Thoracic aorta (tissue), 2 donors: ENCODE results near the gene ST13. TPM values are rescaled to one million over a fixed set of nuclear protein-coding genes. Genes with fewer than 3 reads are reported as not detected.

Experiments used
- ATAC-seq: fragments of 150-250 bp; one replicate; pipeline ENCODE4 v1.8.0; 2017; ENCODE audit warnings: low read depth; ENCODE audit not compliant: insufficient number of reproducible peaks, low FRiP score
- DNase-seq: peaks from one replicate; pipeline ENCODE4 v3.0.0-alpha.2; 2020; ENCODE audit warnings: low spot score
- H3K27ac ChIP-seq, 2 donors: fragments of 200-600 bp; sonication (generic); 1 replicate in 1 of 2; 2 replicates in 1 of 2; pipeline ENCODE4 v1.5.1; 2016; ENCODE audit warnings: mild to moderate bottlenecking in 2 of 2, moderate library complexity in 2 of 2
- H3K27me3 ChIP-seq: fragments of 200-600 bp; sonication (generic); replicated peaks from 2 replicates; pipeline ENCODE4 v1.6.0; 2016; ENCODE audit warnings: mild to moderate bottlenecking; ENCODE audit not compliant: insufficient read depth
- H3K36me3 ChIP-seq: fragments of 200-600 bp; sonication (generic); one replicate; pipeline ENCODE4 v1.5.1; 2016
- H3K4me1 ChIP-seq, 2 donors: fragments of 200-600 bp; sonication (generic); 1 replicate in 1 of 2; 2 replicates in 1 of 2; pipeline versions ENCODE4 v1.5.1 to v1.6.0; 2016; ENCODE audit warnings: low read depth in 2 of 2, mild to moderate bottlenecking in 1 of 2; ENCODE audit not compliant: control insufficient read depth in 1 of 2
- H3K4me3 ChIP-seq: fragments of 200-600 bp; sonication (generic); 2 replicates; pipeline ENCODE4 v1.5.1; 2016; ENCODE audit warnings: mild to moderate bottlenecking
- H3K9me3 ChIP-seq: fragments of 200-600 bp; sonication (generic); 2 replicates; pipeline ENCODE4 v1.5.1; 2016
- total RNA-seq, 2 donors: library from RNA; depleted of rRNA; stranded (reverse); fragments of >200 nt; gene quantifications; one replicate each; pipeline versions ENCODE4 v1.1.0 to v1.2.3, GENCODE V29; 2016
- TF ChIP-seq, protein P1 (sequence below): fragments of 200-600 bp; sonication (generic); IDR thresholded peaks from one replicate; pipeline ENCODE4 v1.5.1; 2019; ENCODE audit warnings: antibody characterized with exemption

Gene ST13
- total RNA-seq, 2 donors from 2014 or later = 105 to 107 TPM

DNA sequence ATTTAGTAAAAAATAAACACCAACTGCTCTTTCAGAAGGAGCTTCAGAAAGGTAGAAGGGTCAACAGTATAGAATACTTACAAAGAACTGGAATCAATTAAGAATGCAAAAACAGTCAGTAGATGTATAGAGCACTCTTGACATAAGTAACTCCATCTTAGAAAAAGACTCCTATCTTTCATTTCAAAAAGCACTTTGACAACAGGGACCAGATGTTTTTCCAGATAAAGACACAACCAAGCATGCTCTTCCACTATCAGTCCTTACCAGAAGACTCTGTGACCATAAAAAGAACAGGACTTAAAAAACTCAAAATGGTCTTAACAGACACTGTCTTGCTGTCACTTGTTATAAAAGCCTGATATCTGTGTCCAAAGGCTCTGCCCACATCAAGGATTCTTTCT, 42.5 kb downstream of the ST13 start:
- no peaks in the 10 kb centered on the region for H3K36me3 ChIP-seq
- no peak overlapping the region for H3K27ac ChIP-seq
- no peaks in the 10 kb centered on the region for H3K9me3 ChIP-seq
- H3K4me3 ChIP-seq = no peak overlapping the region
- H3K27me3 ChIP-seq = no peaks in the 10 kb centered on the region
- TF ChIP-seq, protein P1, sequence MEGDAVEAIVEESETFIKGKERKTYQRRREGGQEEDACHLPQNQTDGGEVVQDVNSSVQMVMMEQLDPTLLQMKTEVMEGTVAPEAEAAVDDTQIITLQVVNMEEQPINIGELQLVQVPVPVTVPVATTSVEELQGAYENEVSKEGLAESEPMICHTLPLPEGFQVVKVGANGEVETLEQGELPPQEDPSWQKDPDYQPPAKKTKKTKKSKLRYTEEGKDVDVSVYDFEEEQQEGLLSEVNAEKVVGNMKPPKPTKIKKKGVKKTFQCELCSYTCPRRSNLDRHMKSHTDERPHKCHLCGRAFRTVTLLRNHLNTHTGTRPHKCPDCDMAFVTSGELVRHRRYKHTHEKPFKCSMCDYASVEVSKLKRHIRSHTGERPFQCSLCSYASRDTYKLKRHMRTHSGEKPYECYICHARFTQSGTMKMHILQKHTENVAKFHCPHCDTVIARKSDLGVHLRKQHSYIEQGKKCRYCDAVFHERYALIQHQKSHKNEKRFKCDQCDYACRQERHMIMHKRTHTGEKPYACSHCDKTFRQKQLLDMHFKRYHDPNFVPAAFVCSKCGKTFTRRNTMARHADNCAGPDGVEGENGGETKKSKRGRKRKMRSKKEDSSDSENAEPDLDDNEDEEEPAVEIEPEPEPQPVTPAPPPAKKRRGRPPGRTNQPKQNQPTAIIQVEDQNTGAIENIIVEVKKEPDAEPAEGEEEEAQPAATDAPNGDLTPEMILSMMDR = no peak
- ATAC-seq = no peak
- H3K4me1 ChIP-seq = peaks cover 13 to 20% of the 10 kb centered on the region in 2 donors
- DNase-seq = no peak

DNA sequence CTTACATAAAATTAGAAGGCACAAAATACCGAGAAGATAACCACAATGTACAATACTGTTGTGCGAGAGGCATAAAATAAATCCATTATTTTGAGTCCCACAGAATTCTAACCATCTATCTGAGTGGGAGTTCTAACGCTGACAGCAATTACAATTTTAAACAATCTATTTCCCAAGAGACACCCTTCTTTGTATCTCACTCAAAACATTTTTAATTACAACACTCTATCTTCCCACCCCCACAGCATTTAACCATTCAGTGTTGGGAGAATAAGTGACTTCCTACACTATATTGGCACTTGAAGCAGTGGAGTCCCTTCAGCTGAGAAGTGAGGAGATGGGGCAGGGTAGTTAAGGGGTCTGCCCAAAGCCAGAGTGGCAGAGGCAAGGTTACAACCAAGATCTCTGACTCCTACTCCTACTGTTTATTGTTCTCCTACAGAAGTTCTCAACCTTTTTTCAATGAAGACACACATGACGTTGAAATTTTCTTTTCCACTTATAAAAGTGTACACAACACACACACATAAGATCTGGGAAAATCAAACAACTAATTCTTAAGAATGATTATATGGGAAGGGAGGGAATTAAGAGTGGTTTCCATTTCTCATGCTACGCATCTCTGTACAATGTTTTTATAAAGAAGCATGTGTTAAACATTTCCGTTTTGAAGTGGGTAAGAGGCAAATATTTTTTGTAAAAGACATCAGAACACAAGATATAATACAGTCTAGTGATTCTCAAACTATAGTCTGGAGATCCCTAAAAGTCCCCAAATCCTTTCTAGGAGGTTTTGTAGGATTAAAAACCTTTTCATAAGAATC, 48.2 kb downstream of the ST13 start:
- no peak overlapping the region for H3K27ac ChIP-seq
- H3K36me3 ChIP-seq = no peaks in the 10 kb centered on the region
- H3K9me3 ChIP-seq = no peaks in the 10 kb centered on the region
- no peaks in the 10 kb centered on the region for H3K27me3 ChIP-seq
- H3K4me1 ChIP-seq = no peaks in the 10 kb centered on the region
- ATAC-seq = no peak
- no peak for DNase-seq
- TF ChIP-seq, protein P1 = no peak
- no peak overlapping the region for H3K4me3 ChIP-seq

DNA sequence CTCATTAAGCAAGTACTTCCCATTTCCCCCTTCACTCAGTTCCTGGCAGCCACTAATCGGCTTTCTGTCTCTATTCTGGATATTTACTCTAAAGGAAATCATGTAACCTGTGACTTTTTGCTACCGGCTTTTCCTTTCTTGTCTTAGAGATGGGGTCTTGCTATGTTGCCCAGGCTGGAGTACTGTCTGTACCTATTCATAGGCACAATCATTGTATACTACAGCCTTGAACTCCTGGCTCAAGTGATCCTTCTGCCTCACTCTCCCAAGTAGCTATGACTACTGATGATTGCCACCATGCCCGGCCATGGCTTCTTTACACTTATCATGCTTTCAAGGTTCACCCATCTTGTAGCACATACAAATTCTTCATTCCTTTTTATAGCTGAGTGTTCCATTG, 49.7 kb downstream of the ST13 start:
- Histone ChIP-seq H3K36me3 (no peaks in the 10 kb centered on the region), H3K4me1 (no peaks in the 10 kb centered on the region), H3K9me3 (no peaks in the 10 kb centered on the region), H3K27me3 (no peaks in the 10 kb centered on the region), H3K4me3 (no peak overlapping the region), H3K27ac (no peak overlapping the region)
- DNase-seq = no peak
- TF ChIP-seq, protein P1 = no peak
- no peak for ATAC-seq

DNA sequence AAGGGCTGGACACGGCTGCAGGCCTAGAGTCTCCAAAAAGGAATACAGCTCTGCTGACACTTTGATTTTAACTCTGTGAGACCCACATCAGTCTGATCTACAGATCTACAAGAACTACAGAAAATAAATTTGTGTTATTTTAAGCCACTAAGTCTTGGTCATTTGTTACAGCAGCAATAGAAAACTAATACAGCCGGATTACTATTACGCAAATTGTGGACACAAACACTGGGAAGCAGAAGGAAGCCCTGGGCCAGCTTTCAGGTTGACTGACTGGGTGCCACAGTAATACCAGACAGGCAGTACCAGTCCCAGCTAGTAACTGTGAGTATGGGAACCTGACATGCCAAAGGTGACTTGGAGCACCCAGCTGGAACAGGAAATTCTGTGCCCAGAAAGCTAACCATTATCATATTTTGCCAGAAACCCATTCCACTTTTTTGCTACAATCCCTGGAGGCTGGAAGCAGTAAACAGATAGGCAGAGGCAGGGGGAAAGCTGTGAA, 50.7 kb downstream of the ST13 start:
- Histone ChIP-seq H3K4me1 (no peaks in the 10 kb centered on the region), H3K27ac (no peak overlapping the region), H3K4me3 (no peak overlapping the region), H3K36me3 (no peaks in the 10 kb centered on the region), H3K9me3 (no peaks in the 10 kb centered on the region), H3K27me3 (no peaks in the 10 kb centered on the region)
- DNase-seq (no peak), ATAC-seq (no peak)
- TF ChIP-seq, protein P1 = no peak

DNA sequence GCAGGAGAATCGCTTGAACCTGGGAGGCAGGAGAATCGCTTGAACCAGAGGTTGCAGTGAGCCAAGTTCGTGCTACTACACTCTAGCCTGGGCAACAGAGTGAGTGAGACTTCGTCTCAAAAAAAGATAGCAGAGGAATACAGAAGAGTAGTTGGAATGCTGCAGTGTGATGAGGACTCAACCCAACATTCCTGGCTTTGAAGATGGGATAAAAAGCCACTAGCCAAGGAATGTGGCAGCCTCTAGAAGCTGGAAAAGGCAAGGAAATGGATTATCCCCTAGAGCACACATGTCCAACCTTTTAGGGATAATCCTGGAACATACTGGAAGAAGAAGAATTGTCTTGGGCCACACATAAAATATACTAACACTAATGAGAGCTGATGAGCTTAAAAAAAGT, 51.2 kb downstream of the ST13 start:
- ATAC-seq = no peak

More for the DNA sequence above, 51.2 kb downstream of the ST13 start:
- TF ChIP-seq, protein P1 = no peak
- no peaks in the 10 kb centered on the region for H3K4me1 ChIP-seq
- DNase-seq = no peak
- H3K27me3 ChIP-seq = no peaks in the 10 kb centered on the region
- no peaks in the 10 kb centered on the region for H3K9me3 ChIP-seq
- H3K36me3 ChIP-seq = no peaks in the 10 kb centered on the region
- no peak overlapping the region for H3K4me3 ChIP-seq
- H3K27ac ChIP-seq = no peak overlapping the region
